ENCODE data around the gene TRPT1. TPM values are rescaled to one million over a fixed set of nuclear protein-coding genes. Genes with fewer than 3 reads are reported as not detected.

The TRPT1 gene
- total RNA-seq, 1 donor from 2014 or later, result 52.0 TPM

DNA sequence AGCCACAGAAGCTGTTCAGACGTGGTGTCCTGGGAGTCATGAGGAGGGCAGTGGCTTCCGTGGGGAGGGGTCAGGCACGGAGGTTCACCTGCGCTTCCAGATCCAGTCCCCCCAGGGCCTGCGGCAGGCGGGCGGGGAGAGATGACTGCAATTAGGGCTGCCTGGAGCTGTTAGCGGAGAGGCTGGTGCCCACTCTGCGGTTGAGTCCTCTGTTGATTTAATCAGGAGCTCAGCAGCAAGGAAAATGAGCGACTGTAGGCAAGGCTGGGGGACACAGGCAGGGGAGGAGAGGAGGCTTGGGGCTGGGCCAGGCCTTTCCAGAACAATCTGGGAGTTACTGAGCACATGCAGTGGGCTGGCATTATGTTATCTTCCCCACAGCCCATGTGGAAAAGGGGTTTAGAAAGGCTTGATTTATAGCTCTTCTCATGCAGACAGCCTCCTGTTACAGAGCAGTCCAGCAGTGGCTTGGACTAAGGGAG is 38.4 kb upstream of the TRPT1 start:
- H3K36me3 Mint-ChIP-seq (ENCODE audit: insufficient read depth), result peaks cover 14% of the 10 kb centered on the region
- peaks cover 5% of the 10 kb centered on the region for H3K4me1 Mint-ChIP-seq (ENCODE audit: low read depth)
- H3K9me3 Mint-ChIP-seq (ENCODE audit: low read depth), result no peaks in the 10 kb centered on the region
- no peak overlapping the region for H3K4me3 Mint-ChIP-seq (ENCODE audit: low read depth)
- no peak for DNase-seq (ENCODE audit: low spot score, unreplicated experiment)
- no peaks in the 10 kb centered on the region for H3K27me3 Mint-ChIP-seq
- no peak for TF ChIP-seq CTCF (IDR thresholded peaks at IDR 0.05; ENCODE audit: unreplicated experiment)
- H3K27ac Mint-ChIP-seq, result no peak overlapping the region

- no peak overlapping the region for H3K4me3 Mint-ChIP-seq (ENCODE audit: low read depth)
- no peaks in the 10 kb centered on the region for H3K27me3 Mint-ChIP-seq
- H3K9me3 Mint-ChIP-seq (ENCODE audit: low read depth), result no peaks in the 10 kb centered on the region
- H3K27ac Mint-ChIP-seq, result no peak overlapping the region
- no peak for TF ChIP-seq CTCF (IDR thresholded peaks at IDR 0.05; ENCODE audit: unreplicated experiment)
- peaks cover 15% of the 10 kb centered on the region for H3K36me3 Mint-ChIP-seq (ENCODE audit: insufficient read depth)
- no peak for DNase-seq (ENCODE audit: low spot score, unreplicated experiment)
- H3K4me1 Mint-ChIP-seq (ENCODE audit: low read depth), result peaks cover 3% of the 10 kb centered on the region
Measured at GRCh38 chr11:64263947-64264317, 37.9 kb upstream of the TRPT1 start.

GRCh38 chr11:64263021-64263946 is 37.3 kb upstream of the TRPT1 start:
- Mint-ChIP-seq H3K36me3 (ENCODE audit: insufficient read depth) (peaks cover 15% of the 10 kb centered on the region), H3K27ac (no peak overlapping the region)

GRCh38 chr11:64262271-64263002 is 36.5 kb upstream of the TRPT1 start:
- H3K36me3 Mint-ChIP-seq (ENCODE audit: insufficient read depth), result peaks cover 17% of the 10 kb centered on the region
- no peaks in the 10 kb centered on the region for H3K4me1 Mint-ChIP-seq (ENCODE audit: low read depth)
- no peak for TF ChIP-seq CTCF (IDR thresholded peaks at IDR 0.05; ENCODE audit: unreplicated experiment)
- DNase-seq (ENCODE audit: low spot score, unreplicated experiment), result no peak
- H3K9me3 Mint-ChIP-seq (ENCODE audit: low read depth), result no peaks in the 10 kb centered on the region
- H3K4me3 Mint-ChIP-seq (ENCODE audit: low read depth), result no peak overlapping the region
- H3K27ac Mint-ChIP-seq, result no peak overlapping the region
- no peaks in the 10 kb centered on the region for H3K27me3 Mint-ChIP-seq

More at GRCh38 chr11:64263021-64263946, 37.3 kb upstream of the TRPT1 start:
- no peaks in the 10 kb centered on the region for H3K4me1 Mint-ChIP-seq (ENCODE audit: low read depth)
- no peak overlapping the region for H3K4me3 Mint-ChIP-seq (ENCODE audit: low read depth)
- no peaks in the 10 kb centered on the region for H3K9me3 Mint-ChIP-seq (ENCODE audit: low read depth)
- no peaks in the 10 kb centered on the region for H3K27me3 Mint-ChIP-seq
- no peak for DNase-seq (ENCODE audit: low spot score, unreplicated experiment)
- TF ChIP-seq CTCF (IDR thresholded peaks at IDR 0.05; ENCODE audit: unreplicated experiment), result no peak

DNA sequence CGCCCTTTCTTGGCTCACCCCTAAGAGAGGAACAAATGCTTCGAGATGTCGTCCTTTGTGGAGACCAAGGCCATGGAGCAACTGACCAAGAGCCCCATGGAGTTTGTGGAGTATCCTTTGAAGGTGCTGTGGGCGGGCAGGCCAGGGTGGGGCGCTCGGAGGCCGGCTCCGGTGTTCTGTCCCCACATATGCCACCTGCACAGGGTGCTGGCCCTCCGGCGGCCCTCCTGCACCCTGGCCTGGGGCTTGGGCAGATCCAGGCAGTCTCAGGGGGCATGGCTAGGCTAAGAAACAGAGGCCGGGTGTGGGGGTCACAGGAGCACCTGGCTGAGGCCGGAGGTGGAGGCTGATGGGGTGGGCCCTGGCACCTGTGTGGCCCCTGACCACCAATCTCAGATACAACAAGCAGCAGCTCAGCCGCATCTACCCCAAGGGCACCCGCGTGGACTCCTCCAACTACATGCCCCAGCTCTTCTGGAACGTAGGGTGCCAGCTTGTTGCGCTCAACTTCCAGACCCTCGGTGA is 35.6 kb upstream of the TRPT1 start:
- H3K4me1 Mint-ChIP-seq (ENCODE audit: low read depth), result no peaks in the 10 kb centered on the region
- no peak for DNase-seq (ENCODE audit: low spot score, unreplicated experiment)
- H3K4me3 Mint-ChIP-seq (ENCODE audit: low read depth), result no peak overlapping the region
- H3K27me3 Mint-ChIP-seq, result no peaks in the 10 kb centered on the region
- H3K36me3 Mint-ChIP-seq (ENCODE audit: insufficient read depth), result peaks cover 17% of the 10 kb centered on the region
- no peak overlapping the region for H3K27ac Mint-ChIP-seq
- TF ChIP-seq CTCF (IDR thresholded peaks at IDR 0.05; ENCODE audit: unreplicated experiment), result no peak
- H3K9me3 Mint-ChIP-seq (ENCODE audit: low read depth), result no peaks in the 10 kb centered on the region
